ENCODE measurements around the gene CHL1. TPM values are rescaled to one million over a fixed set of nuclear protein-coding genes. Genes with fewer than 3 reads are reported as not detected.

The CHL1 gene
- polyA plus RNA-seq, 3 donors from 2014 or later = not detected

DNA sequence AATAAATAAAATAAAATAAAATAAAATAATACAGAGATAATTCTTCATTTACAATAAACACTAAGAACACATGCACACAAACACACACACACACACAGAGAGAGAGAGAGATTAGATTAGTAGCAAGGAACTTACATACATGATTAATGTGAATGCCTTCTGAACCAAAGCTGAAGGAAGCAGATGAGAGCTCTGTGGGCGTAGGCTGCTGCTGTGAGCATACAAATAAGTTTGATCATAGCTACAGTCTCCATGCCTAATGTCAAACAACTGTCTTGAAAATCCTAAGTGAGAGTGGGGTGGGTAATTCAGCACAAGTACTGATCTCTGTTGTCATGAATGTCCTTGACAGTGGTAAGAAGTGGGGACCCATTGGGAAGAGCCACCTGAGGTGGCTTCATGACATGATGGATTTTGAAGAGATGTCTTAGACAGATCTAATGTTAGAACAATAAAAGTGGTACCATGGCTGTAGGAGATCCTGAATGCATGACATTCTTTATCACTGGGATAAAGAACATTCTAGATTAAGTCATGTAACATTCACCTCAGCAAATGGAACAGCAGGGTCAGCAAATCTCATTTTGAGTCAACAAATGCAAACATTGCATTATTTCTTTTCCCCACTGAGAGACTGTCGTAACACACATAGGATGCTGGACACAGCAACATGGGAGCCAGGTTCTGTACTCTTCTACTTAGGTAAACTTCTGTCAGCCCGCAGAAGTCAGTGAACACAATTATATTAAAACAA, 46.2 kb downstream of the CHL1 start:
- peaks cover 0 to 36% (median 7%) of the 10 kb centered on the region in 6 donors for H3K9me3 Mint-ChIP-seq
- H3K36me3 Mint-ChIP-seq = no peaks in the 10 kb centered on the region

GRCh38 chr3:243356-243725, 46.8 kb downstream of the CHL1 start:
- no peak overlapping the region for H3K4me3 Mint-ChIP-seq
- no peak overlapping the region for H3K27ac Mint-ChIP-seq
- no peaks in the 10 kb centered on the region for H3K36me3 Mint-ChIP-seq
- H3K27me3 Mint-ChIP-seq (ENCODE audit: low read depth in 3 of 3) = peaks cover 0 to 2% (median 0%) of the 10 kb centered on the region in 3 donors
- DNase-seq = no peak
- no peaks in the 10 kb centered on the region for H3K4me1 Mint-ChIP-seq
- peaks cover 0 to 36% (median 8%) of the 10 kb centered on the region in 6 donors for H3K9me3 Mint-ChIP-seq

More for the DNA sequence above, 46.2 kb downstream of the CHL1 start:
- no peaks in the 10 kb centered on the region for H3K4me1 Mint-ChIP-seq
- no peak overlapping the region for H3K4me3 Mint-ChIP-seq
- no peak for DNase-seq
- H3K27me3 Mint-ChIP-seq (ENCODE audit: low read depth in 3 of 3) = peaks cover 0 to 2% (median 0%) of the 10 kb centered on the region in 3 donors
- no peak overlapping the region for H3K27ac Mint-ChIP-seq

DNA sequence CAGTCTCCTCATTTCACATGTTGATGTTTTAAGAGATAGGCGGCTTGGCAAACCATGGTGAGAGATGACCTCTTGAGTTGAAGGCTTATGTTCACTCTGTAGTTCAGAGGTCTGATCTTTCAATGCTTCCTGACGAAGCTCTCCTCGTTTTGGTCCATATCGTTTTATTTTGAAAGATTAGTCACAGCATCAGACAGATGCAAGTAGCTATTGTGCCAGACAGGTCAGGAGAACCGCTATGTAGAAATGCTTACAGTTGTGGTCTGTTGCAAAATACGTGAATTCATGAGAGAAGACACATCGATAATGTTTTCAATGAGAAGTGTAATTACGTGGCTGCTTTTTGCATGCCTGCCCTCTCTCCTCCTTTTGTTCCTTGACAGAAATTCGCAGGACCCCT, 47.5 kb downstream of the CHL1 start:
- Mint-ChIP-seq H3K36me3 (no peaks in the 10 kb centered on the region), H3K27ac (no peak overlapping the region)

DNA sequence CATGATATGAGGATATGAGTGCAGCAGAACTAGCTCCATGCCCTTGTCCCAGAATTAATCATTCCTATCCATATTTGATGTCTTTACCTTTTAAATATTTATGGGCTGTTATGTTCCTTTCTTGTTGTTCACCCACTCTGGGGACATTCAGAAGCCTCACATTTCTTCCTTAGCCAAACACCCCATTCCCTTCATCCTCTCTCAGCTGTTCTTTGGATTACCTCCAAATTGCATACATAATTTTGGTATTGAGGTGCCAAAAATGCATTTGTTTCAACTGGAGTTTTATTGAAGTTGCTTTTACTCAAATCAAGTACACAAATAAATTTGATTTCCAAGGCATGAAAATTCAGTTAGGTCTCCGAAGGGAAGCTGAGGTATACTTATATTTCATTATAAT, 51.4 kb downstream of the CHL1 start:
- no peak for DNase-seq
- Mint-ChIP-seq H3K36me3 (peaks cover 0 to 3% (median 0%) of the 10 kb centered on the region in 3 donors), H3K9me3 (peaks cover 0 to 27% (median 8%) of the 10 kb centered on the region in 6 donors), H3K27me3 (ENCODE audit: low read depth in 3 of 3) (peaks cover 0 to 4% (median 0%) of the 10 kb centered on the region in 3 donors), H3K4me3 (no peak overlapping the region), H3K4me1 (no peaks in the 10 kb centered on the region), H3K27ac (no peak overlapping the region)

More for the DNA sequence above, 47.5 kb downstream of the CHL1 start:
- H3K9me3 Mint-ChIP-seq = peaks cover 0 to 35% (median 8%) of the 10 kb centered on the region in 6 donors
- no peak for DNase-seq
- no peak overlapping the region for H3K4me3 Mint-ChIP-seq
- H3K4me1 Mint-ChIP-seq = no peaks in the 10 kb centered on the region
- peaks cover 0 to 2% (median 0%) of the 10 kb centered on the region in 3 donors for H3K27me3 Mint-ChIP-seq (ENCODE audit: low read depth in 3 of 3)

DNA sequence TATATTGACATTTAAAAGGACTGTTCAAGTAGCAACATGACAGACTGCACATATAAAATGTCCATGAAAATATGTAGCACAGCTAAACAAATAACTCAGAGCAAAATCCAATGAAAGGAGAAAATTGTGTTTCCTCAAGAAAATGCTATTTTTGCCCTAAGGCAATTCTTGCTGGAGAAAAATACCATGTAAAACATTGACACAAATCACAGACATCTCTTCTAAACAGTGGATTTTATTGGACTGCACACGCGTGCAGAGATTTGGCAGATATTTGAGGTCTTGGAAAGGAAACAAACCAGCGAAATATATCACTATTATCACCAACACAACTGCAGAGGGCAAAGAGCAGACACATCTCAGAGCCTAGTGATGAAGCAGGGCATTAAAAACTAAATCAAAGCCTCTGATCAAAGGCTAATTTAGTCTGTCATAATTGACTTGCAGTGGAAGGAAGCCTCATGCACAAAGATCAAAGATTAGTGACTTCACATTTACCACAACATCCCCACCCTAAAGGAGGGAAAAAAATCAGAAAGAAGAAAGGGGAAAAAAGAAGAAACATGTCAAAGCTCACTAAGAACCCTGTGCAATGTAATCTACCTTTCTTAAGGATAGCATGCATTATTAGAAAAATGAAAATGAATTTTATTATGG, 52.4 kb downstream of the CHL1 start:
- Mint-ChIP-seq H3K9me3 (peaks cover 0 to 20% (median 6%) of the 10 kb centered on the region in 6 donors), H3K36me3 (peaks cover 0 to 3% (median 0%) of the 10 kb centered on the region in 3 donors), H3K4me1 (no peaks in the 10 kb centered on the region), H3K27ac (no peak overlapping the region), H3K27me3 (ENCODE audit: low read depth in 3 of 3) (peaks cover 0 to 4% (median 0%) of the 10 kb centered on the region in 3 donors), H3K4me3 (no peak overlapping the region)
- no peak for DNase-seq

GRCh38 chr3:249587-250262, 53.2 kb downstream of the CHL1 start:
- H3K9me3 Mint-ChIP-seq = peaks cover 0 to 19% (median 5%) of the 10 kb centered on the region in 6 donors
- DNase-seq = no peak
- no peak overlapping the region for H3K4me3 Mint-ChIP-seq
- peaks cover 0 to 3% (median 0%) of the 10 kb centered on the region in 3 donors for H3K36me3 Mint-ChIP-seq
- no peak overlapping the region for H3K27ac Mint-ChIP-seq
- no peaks in the 10 kb centered on the region for H3K4me1 Mint-ChIP-seq
- peaks cover 0 to 4% (median 0%) of the 10 kb centered on the region in 3 donors for H3K27me3 Mint-ChIP-seq (ENCODE audit: low read depth in 3 of 3)

GRCh38 chr3:256501-256900, 59.9 kb downstream of the CHL1 start:
- Mint-ChIP-seq H3K4me1 (no peaks in the 10 kb centered on the region), H3K36me3 (no peaks in the 10 kb centered on the region), H3K4me3 (no peak overlapping the region), H3K27me3 (ENCODE audit: low read depth in 3 of 3) (peaks cover 0 to 3% (median 0%) of the 10 kb centered on the region in 3 donors), H3K9me3 (peaks cover 4 to 17% (median 7%) of the 10 kb centered on the region in 6 donors), H3K27ac (no peak overlapping the region)
- no peak for DNase-seq

- Mint-ChIP-seq H3K9me3 (peaks cover 4 to 17% (median 7%) of the 10 kb centered on the region in 6 donors), H3K27me3 (ENCODE audit: low read depth in 3 of 3) (peaks cover 0 to 3% (median 0%) of the 10 kb centered on the region in 3 donors), H3K4me1 (no peaks in the 10 kb centered on the region), H3K36me3 (no peaks in the 10 kb centered on the region), H3K27ac (no peak overlapping the region), H3K4me3 (no peak overlapping the region)
- DNase-seq = no peak
These were observed 61.3 kb downstream of the CHL1 start for GRCh38 chr3:257826-258225.

GRCh38 chr3:260898-261297, 64.3 kb downstream of the CHL1 start:
- H3K27ac Mint-ChIP-seq = no peak overlapping the region
- no peaks in the 10 kb centered on the region for H3K36me3 Mint-ChIP-seq
- H3K4me3 Mint-ChIP-seq = no peak overlapping the region
- DNase-seq = no peak
- H3K9me3 Mint-ChIP-seq = peaks cover 5 to 37% (median 10%) of the 10 kb centered on the region in 6 donors
- peaks cover 0 to 3% (median 0%) of the 10 kb centered on the region in 3 donors for H3K27me3 Mint-ChIP-seq (ENCODE audit: low read depth in 3 of 3)
- H3K4me1 Mint-ChIP-seq = no peaks in the 10 kb centered on the region

GRCh38 chr3:263393-263792, 66.8 kb downstream of the CHL1 start:
- DNase-seq = no peak
- no peaks in the 10 kb centered on the region for H3K36me3 Mint-ChIP-seq
- no peaks in the 10 kb centered on the region for H3K4me1 Mint-ChIP-seq
- H3K9me3 Mint-ChIP-seq = peaks cover 8 to 38% (median 10%) of the 10 kb centered on the region in 6 donors
- H3K4me3 Mint-ChIP-seq = no peak overlapping the region
- no peak overlapping the region for H3K27ac Mint-ChIP-seq
- H3K27me3 Mint-ChIP-seq (ENCODE audit: low read depth in 3 of 3) = no peaks in the 10 kb centered on the region

GRCh38 chr3:264394-265156, 68.0 kb downstream of the CHL1 start:
- no peaks in the 10 kb centered on the region for H3K4me1 Mint-ChIP-seq
- no peaks in the 10 kb centered on the region for H3K36me3 Mint-ChIP-seq
- no peak for DNase-seq
- H3K27ac Mint-ChIP-seq = no peak overlapping the region
- peaks cover 9 to 45% (median 15%) of the 10 kb centered on the region in 6 donors for H3K9me3 Mint-ChIP-seq
- H3K4me3 Mint-ChIP-seq = no peak overlapping the region
- H3K27me3 Mint-ChIP-seq (ENCODE audit: low read depth in 3 of 3) = no peaks in the 10 kb centered on the region

DNA sequence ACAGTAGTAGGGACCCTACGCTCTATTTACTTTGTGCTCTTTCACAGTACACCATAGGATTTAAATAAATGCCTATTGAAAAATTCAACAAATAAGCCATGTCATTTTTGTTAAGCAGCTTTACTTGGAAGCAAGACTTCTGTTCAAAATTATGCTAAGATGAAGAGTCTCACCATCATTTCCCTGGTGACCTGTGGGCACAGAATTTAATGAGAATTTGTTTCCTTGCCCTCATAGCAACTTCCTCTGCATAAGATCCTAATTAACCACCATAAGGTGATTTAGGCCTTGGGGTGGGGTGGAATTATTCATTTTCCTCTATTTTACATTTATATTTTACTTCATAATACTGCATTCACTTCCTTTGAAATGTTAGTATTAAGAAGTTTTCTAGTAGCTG, 70.5 kb downstream of the CHL1 start:
- Mint-ChIP-seq H3K4me1 (no peaks in the 10 kb centered on the region), H3K9me3 (peaks cover 5 to 41% (median 17%) of the 10 kb centered on the region in 6 donors), H3K27ac (no peak overlapping the region), H3K4me3 (no peak overlapping the region), H3K36me3 (no peaks in the 10 kb centered on the region), H3K27me3 (ENCODE audit: low read depth in 3 of 3) (no peaks in the 10 kb centered on the region)
- DNase-seq = no peak

GRCh38 chr3:270688-271087, 74.1 kb downstream of the CHL1 start:
- Mint-ChIP-seq H3K4me3 (no peak overlapping the region), H3K4me1 (no peaks in the 10 kb centered on the region), H3K36me3 (no peaks in the 10 kb centered on the region), H3K27me3 (ENCODE audit: low read depth in 3 of 3) (no peaks in the 10 kb centered on the region), H3K27ac (no peak overlapping the region), H3K9me3 (peaks cover 6 to 40% (median 15%) of the 10 kb centered on the region in 6 donors)
- no peak for DNase-seq

Measured in immature natural killer cell (primary cell).